ENCODE results near the gene PRSS57.

GRCh38 chr19:679418-680286, 15.6 kb downstream of the PRSS57 start:
- no peak for TF ChIP-seq CTCF (conservative IDR thresholded peaks at IDR 0.05; ENCODE audit: low read depth, low read length)
- TF ChIP-seq EZH2 (IDR thresholded peaks at IDR 0.05; ENCODE audit: borderline replicate concordance, low read depth, low read length, poor library complexity, severe bottlenecking): no peak

Data from A673 (cell line).